Mesodermal cell (in vitro differentiated cells): ENCODE results near the gene DHRSX.

Experiments
- H3K27ac ChIP-seq: 2 replicates; pipeline ENCODE4 v1.7.0; 2013; ENCODE audit warnings: mild to moderate bottlenecking, low read depth, low read length, moderate library complexity; ENCODE audit not compliant: severe bottlenecking
- H3K36me3 ChIP-seq: 2 replicates; pipeline ENCODE4 v1.7.1; 2013; ENCODE audit warnings: mild to moderate bottlenecking, low read length, moderate library complexity; ENCODE audit not compliant: control insufficient read depth, insufficient read depth
- H3K4me1 ChIP-seq: one replicate; pipeline ENCODE4 v1.7.1; 2013; ENCODE audit warnings: mild to moderate bottlenecking, low read length; ENCODE audit not compliant: insufficient read depth, control insufficient read depth, poor library complexity, severe bottlenecking
- H3K4me3 ChIP-seq: 2 replicates; pipeline ENCODE4 v1.7.0; 2013; ENCODE audit warnings: low read length, control low read depth, mild to moderate bottlenecking; ENCODE audit not compliant: insufficient read depth, poor library complexity, severe bottlenecking; ENCODE audit errors: extremely low read depth
- H3K9me3 ChIP-seq: 2 replicates; pipeline ENCODE4 v1.7.1; 2013; ENCODE audit warnings: mild to moderate bottlenecking, low read length, moderate library complexity; ENCODE audit not compliant: control insufficient read depth
- WGBS, 2 experiments: methylation state at CpG; one replicate each; pipeline ENCODE4 v1.1.5; 2013; ENCODE audit warnings: missing lambda C conversion rate in 2 of 2; ENCODE audit not compliant: insufficient coverage in 2 of 2; 5-methylcytosine and 5-hydroxymethylcytosine counted together

Gene DHRSX

GRCh38 chrX:2451501-2452316 is 49.1 kb downstream of the DHRSX start:
- Histone ChIP-seq H3K27ac (peak overlapping the region; percentile 2), H3K4me3 (no peak overlapping the region)
- 64 to 81% methylated on average over 19 to 25 of the region's 25 CpGs for WGBS, 2 experiments

GRCh38 chrX:2450681-2451080 is 50.1 kb downstream of the DHRSX start:
- H3K27ac ChIP-seq: no peak overlapping the region
- peaks cover 5% of the 10 kb centered on the region for H3K4me1 ChIP-seq

More at GRCh38 chrX:2451501-2452316, 49.1 kb downstream of the DHRSX start:
- H3K4me1 ChIP-seq: peaks cover 5% of the 10 kb centered on the region
- peaks cover 8% of the 10 kb centered on the region for H3K36me3 ChIP-seq
- peaks cover 9% of the 10 kb centered on the region for H3K9me3 ChIP-seq

GRCh38 chrX:2449135-2449886 is 51.5 kb downstream of the DHRSX start:
- H3K9me3 ChIP-seq: peaks cover 12% of the 10 kb centered on the region
- 93 to 94% methylated on average over 7 to 10 of the region's 13 CpGs for WGBS, 2 experiments
- no peak overlapping the region for H3K4me3 ChIP-seq
- peaks cover 5% of the 10 kb centered on the region for H3K4me1 ChIP-seq
- no peak overlapping the region for H3K27ac ChIP-seq
- peaks cover 8% of the 10 kb centered on the region for H3K36me3 ChIP-seq

More at GRCh38 chrX:2450681-2451080, 50.1 kb downstream of the DHRSX start:
- Histone ChIP-seq H3K9me3 (peaks cover 12% of the 10 kb centered on the region), H3K4me3 (no peak overlapping the region), H3K36me3 (peaks cover 8% of the 10 kb centered on the region)
- 38% methylated on average over 2 to 3 of the region's 5 CpGs for WGBS, 2 experiments

GRCh38 chrX:2447484-2447883 is 53.3 kb downstream of the DHRSX start:
- WGBS, 2 experiments: no CpG with 5 or more reads among the region's 2 CpGs
- H3K9me3 ChIP-seq: peaks cover 12% of the 10 kb centered on the region
- H3K36me3 ChIP-seq: peaks cover 8% of the 10 kb centered on the region
- no peak overlapping the region for H3K27ac ChIP-seq
- no peak overlapping the region for H3K4me3 ChIP-seq
- peaks cover 5% of the 10 kb centered on the region for H3K4me1 ChIP-seq

- Histone ChIP-seq H3K9me3 (peaks cover 12% of the 10 kb centered on the region), H3K36me3 (peaks cover 8% of the 10 kb centered on the region)
- 95 to 98% methylated on average over 14 of the region's 14 CpGs for WGBS, 2 experiments
These were observed 54.0 kb downstream of the DHRSX start for GRCh38 chrX:2446815-2447214.

GRCh38 chrX:2445662-2446623 is 54.8 kb downstream of the DHRSX start:
- H3K36me3 ChIP-seq: peaks cover 11% of the 10 kb centered on the region
- peaks cover 16% of the 10 kb centered on the region for H3K9me3 ChIP-seq
- 95 to 96% methylated on average over 29 to 30 of the region's 31 CpGs for WGBS, 2 experiments
- H3K4me3 ChIP-seq: no peak overlapping the region
- no peak overlapping the region for H3K27ac ChIP-seq
- H3K4me1 ChIP-seq: peaks cover 5% of the 10 kb centered on the region

More at GRCh38 chrX:2446815-2447214, 54.0 kb downstream of the DHRSX start:
- no peak overlapping the region for H3K4me3 ChIP-seq
- peaks cover 5% of the 10 kb centered on the region for H3K4me1 ChIP-seq
- no peak overlapping the region for H3K27ac ChIP-seq

- peaks cover 28% of the 10 kb centered on the region for H3K9me3 ChIP-seq
- H3K27ac ChIP-seq: no peak overlapping the region
- whole genome bisulfite sequencing, 2 experiments: 90% methylated on average over 2 to 4 of the region's 7 CpGs
- peaks cover 19% of the 10 kb centered on the region for H3K36me3 ChIP-seq
- H3K4me3 ChIP-seq: no peak overlapping the region
- H3K4me1 ChIP-seq: no peaks in the 10 kb centered on the region
These were observed 58.1 kb downstream of the DHRSX start for GRCh38 chrX:2442694-2443093.

- Histone ChIP-seq H3K9me3 (peaks cover 16% of the 10 kb centered on the region), H3K4me1 (no peaks in the 10 kb centered on the region), H3K4me3 (no peak overlapping the region), H3K27ac (no peak overlapping the region), H3K36me3 (peaks cover 15% of the 10 kb centered on the region)
- WGBS, 2 experiments: 94 to 100% methylated on average over 5 of the region's 5 CpGs
These were observed 59.3 kb downstream of the DHRSX start for GRCh38 chrX:2441466-2441865.

- no peak overlapping the region for H3K4me3 ChIP-seq
- peaks cover 19% of the 10 kb centered on the region for H3K36me3 ChIP-seq
- H3K4me1 ChIP-seq: no peaks in the 10 kb centered on the region
- H3K27ac ChIP-seq: no peak overlapping the region
- WGBS, 2 experiments: 97 to 98% methylated on average over 6 to 7 of the region's 8 CpGs
- H3K9me3 ChIP-seq: peaks cover 16% of the 10 kb centered on the region
These were observed 61.2 kb downstream of the DHRSX start for GRCh38 chrX:2439613-2440012.

GRCh38 chrX:2435465-2435864 is 65.3 kb downstream of the DHRSX start:
- Histone ChIP-seq H3K36me3 (peaks cover 29% of the 10 kb centered on the region), H3K4me1 (no peaks in the 10 kb centered on the region), H3K9me3 (peaks cover 11% of the 10 kb centered on the region), H3K4me3 (no peak overlapping the region), H3K27ac (no peak overlapping the region)
- no CpG with 5 or more reads among the region's 2 CpGs for WGBS, 2 experiments
